Gastrocnemius medialis (tissue), 4 donors: ENCODE results near the gene WDR41.
A peak's percentile ranks its signal among the peaks of the same experiment; 100 is the strongest.

Experiments
- POLR2A ChIP-seq, 2 donors: fragments of 450-650 bp; IDR thresholded peaks; one replicate each; pipeline ENCODE4 v1.6.1; 2017; ENCODE audit warnings: antibody characterized with exemption in 2 of 2, mild to moderate bottlenecking in 2 of 2, moderate library complexity in 2 of 2
- TF ChIP-seq, protein P1 (sequence below), 5 experiments: fragments of 450-650 bp in 3 of 5; fragments of 200-600 bp in 2 of 5; sonication (generic) in 2 of 5; IDR thresholded peaks in 4 of 5; conservative IDR thresholded peaks in 1 of 5; 1 replicate in 4 of 5; 2 replicates in 1 of 5; pipeline ENCODE4 v1.5.1; 2016 to 2019; ENCODE audit warnings: antibody characterized with exemption in 5 of 5, mild to moderate bottlenecking in 3 of 5, moderate library complexity in 3 of 5

GRCh38 chr5:77518304-77518703, 26.2 kb upstream of the WDR41 start:
- TF ChIP-seq, protein P1, sequence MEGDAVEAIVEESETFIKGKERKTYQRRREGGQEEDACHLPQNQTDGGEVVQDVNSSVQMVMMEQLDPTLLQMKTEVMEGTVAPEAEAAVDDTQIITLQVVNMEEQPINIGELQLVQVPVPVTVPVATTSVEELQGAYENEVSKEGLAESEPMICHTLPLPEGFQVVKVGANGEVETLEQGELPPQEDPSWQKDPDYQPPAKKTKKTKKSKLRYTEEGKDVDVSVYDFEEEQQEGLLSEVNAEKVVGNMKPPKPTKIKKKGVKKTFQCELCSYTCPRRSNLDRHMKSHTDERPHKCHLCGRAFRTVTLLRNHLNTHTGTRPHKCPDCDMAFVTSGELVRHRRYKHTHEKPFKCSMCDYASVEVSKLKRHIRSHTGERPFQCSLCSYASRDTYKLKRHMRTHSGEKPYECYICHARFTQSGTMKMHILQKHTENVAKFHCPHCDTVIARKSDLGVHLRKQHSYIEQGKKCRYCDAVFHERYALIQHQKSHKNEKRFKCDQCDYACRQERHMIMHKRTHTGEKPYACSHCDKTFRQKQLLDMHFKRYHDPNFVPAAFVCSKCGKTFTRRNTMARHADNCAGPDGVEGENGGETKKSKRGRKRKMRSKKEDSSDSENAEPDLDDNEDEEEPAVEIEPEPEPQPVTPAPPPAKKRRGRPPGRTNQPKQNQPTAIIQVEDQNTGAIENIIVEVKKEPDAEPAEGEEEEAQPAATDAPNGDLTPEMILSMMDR (IDR thresholded peaks at IDR 0.05 in 4 of 5, conservative IDR thresholded peaks at IDR 0.05 in 1 of 5): peak in 1 of 5 experiments; percentile 10
- TF ChIP-seq POLR2A (IDR thresholded peaks at IDR 0.05): no peak
